A673 (cell line): Measurements from ENCODE around the gene NFATC2.

ENCODE experiments used
- EZH2 ChIP-seq: fragments of 200-600 bp; sonication (generic); IDR thresholded peaks from 2 replicates; pipeline ENCODE4 v1.6.1; 2017; ENCODE audit warnings: borderline replicate concordance, low read depth, mild to moderate bottlenecking, mixed read lengths, antibody characterized with exemption, low read length; ENCODE audit not compliant: poor library complexity, severe bottlenecking
- TF ChIP-seq, protein P1 (sequence below): fragments of 300-800, 200-600 bp; sonication (generic); conservative IDR thresholded peaks from 2 replicates; pipeline ENCODE4 v1.5.1; 2017; ENCODE audit warnings: low read depth, mild to moderate bottlenecking, antibody characterized with exemption, low read length, moderate library complexity, mixed read lengths

DNA sequence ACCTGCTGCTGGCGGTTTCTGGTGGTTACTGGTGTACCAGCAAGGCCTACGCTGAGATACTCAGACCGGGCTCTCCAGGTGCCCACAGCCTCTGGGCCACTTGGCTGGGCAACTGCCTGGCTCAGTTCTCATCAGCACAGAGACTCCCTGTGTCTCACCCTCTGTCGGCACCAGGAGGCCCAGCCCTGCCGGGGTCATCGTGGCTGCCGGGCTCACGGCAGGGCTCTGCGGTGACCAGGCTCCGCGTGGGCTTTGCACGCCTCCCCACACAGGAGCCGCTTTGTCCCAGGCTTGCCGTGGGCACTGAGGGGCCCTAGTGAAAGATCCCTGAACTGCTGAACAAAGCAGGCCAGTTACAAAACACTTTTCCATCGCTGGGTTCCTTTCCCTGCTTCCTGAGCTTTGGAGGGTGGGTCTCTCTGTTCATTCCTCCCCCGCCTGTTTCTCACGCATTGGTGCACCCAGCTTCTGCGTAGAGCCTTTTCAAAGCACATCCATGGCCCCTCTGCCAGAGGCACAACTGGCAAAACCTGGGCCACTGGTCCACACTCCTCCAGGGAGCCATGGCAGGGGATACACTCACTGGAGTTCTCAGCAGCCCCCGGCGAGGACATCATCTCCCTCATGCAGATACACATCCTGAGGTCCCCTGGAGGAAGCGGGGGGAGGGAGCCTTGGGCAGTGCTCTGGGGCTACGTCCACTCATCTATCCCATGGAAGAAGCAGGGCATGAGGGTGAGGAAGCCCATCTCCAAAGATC, 117.0 kb downstream of the NFATC2 start:
- TF ChIP-seq, protein P1, sequence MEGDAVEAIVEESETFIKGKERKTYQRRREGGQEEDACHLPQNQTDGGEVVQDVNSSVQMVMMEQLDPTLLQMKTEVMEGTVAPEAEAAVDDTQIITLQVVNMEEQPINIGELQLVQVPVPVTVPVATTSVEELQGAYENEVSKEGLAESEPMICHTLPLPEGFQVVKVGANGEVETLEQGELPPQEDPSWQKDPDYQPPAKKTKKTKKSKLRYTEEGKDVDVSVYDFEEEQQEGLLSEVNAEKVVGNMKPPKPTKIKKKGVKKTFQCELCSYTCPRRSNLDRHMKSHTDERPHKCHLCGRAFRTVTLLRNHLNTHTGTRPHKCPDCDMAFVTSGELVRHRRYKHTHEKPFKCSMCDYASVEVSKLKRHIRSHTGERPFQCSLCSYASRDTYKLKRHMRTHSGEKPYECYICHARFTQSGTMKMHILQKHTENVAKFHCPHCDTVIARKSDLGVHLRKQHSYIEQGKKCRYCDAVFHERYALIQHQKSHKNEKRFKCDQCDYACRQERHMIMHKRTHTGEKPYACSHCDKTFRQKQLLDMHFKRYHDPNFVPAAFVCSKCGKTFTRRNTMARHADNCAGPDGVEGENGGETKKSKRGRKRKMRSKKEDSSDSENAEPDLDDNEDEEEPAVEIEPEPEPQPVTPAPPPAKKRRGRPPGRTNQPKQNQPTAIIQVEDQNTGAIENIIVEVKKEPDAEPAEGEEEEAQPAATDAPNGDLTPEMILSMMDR = no peak
- TF ChIP-seq EZH2 = no peak
